Measurements from ENCODE around the gene MRPL21. TPM values are rescaled to one million over a fixed set of nuclear protein-coding genes. Genes with fewer than 3 reads are reported as not detected.

MRPL21 gene
- total RNA-seq, 1 donor from 2014 or later, result 31.5 TPM

- H3K9me3 Mint-ChIP-seq (ENCODE audit: low read depth), result no peaks in the 10 kb centered on the region
- H3K27me3 Mint-ChIP-seq (ENCODE audit: low read depth), result no peaks in the 10 kb centered on the region
- TF ChIP-seq, protein P1, sequence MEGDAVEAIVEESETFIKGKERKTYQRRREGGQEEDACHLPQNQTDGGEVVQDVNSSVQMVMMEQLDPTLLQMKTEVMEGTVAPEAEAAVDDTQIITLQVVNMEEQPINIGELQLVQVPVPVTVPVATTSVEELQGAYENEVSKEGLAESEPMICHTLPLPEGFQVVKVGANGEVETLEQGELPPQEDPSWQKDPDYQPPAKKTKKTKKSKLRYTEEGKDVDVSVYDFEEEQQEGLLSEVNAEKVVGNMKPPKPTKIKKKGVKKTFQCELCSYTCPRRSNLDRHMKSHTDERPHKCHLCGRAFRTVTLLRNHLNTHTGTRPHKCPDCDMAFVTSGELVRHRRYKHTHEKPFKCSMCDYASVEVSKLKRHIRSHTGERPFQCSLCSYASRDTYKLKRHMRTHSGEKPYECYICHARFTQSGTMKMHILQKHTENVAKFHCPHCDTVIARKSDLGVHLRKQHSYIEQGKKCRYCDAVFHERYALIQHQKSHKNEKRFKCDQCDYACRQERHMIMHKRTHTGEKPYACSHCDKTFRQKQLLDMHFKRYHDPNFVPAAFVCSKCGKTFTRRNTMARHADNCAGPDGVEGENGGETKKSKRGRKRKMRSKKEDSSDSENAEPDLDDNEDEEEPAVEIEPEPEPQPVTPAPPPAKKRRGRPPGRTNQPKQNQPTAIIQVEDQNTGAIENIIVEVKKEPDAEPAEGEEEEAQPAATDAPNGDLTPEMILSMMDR (IDR thresholded peaks at IDR 0.05), result no peak
- H3K4me3 Mint-ChIP-seq (ENCODE audit: unreplicated experiment), result no peak overlapping the region
- DNase-seq (ENCODE audit: low spot score), result no peak
- no peak overlapping the region for H3K27ac Mint-ChIP-seq (ENCODE audit: unreplicated experiment)
- peaks cover 33% of the 10 kb centered on the region for H3K36me3 Mint-ChIP-seq (ENCODE audit: low read depth)
- peaks cover 10% of the 10 kb centered on the region for H3K4me1 Mint-ChIP-seq (ENCODE audit: low read depth)
These were observed 7.3 kb downstream of the MRPL21 start for GRCh38 chr11:68896171-68896959.

GRCh38 chr11:68893282-68893681 is 10.3 kb downstream of the MRPL21 start:
- no peaks in the 10 kb centered on the region for H3K9me3 Mint-ChIP-seq (ENCODE audit: low read depth)
- no peak overlapping the region for H3K4me3 Mint-ChIP-seq (ENCODE audit: unreplicated experiment)
- no peak overlapping the region for H3K27ac Mint-ChIP-seq (ENCODE audit: unreplicated experiment)
- TF ChIP-seq, protein P1 (IDR thresholded peaks at IDR 0.05), result no peak
- DNase-seq (ENCODE audit: low spot score), result no peak
- H3K27me3 Mint-ChIP-seq (ENCODE audit: low read depth), result no peaks in the 10 kb centered on the region
- H3K4me1 Mint-ChIP-seq (ENCODE audit: low read depth), result peaks cover 31% of the 10 kb centered on the region
- peaks cover 22% of the 10 kb centered on the region for H3K36me3 Mint-ChIP-seq (ENCODE audit: low read depth)

GRCh38 chr11:68892576-68892975 is 11.1 kb downstream of the MRPL21 start:
- peak overlapping the region; percentile 75 for H3K27ac Mint-ChIP-seq (ENCODE audit: unreplicated experiment)
- no peak for DNase-seq (ENCODE audit: low spot score)
- no peak overlapping the region for H3K4me3 Mint-ChIP-seq (ENCODE audit: unreplicated experiment)
- TF ChIP-seq, protein P1 (IDR thresholded peaks at IDR 0.05), result no peak
- H3K9me3 Mint-ChIP-seq (ENCODE audit: low read depth), result no peaks in the 10 kb centered on the region
- peaks cover 31% of the 10 kb centered on the region for H3K4me1 Mint-ChIP-seq (ENCODE audit: low read depth)
- no peaks in the 10 kb centered on the region for H3K27me3 Mint-ChIP-seq (ENCODE audit: low read depth)
- peaks cover 20% of the 10 kb centered on the region for H3K36me3 Mint-ChIP-seq (ENCODE audit: low read depth)

GRCh38 chr11:68891351-68891948 is 12.2 kb downstream of the MRPL21 start:
- Mint-ChIP-seq H3K4me3 (ENCODE audit: unreplicated experiment) (peak overlapping the region; percentile 57), H3K27ac (ENCODE audit: unreplicated experiment) (peak overlapping the region; percentile 98), H3K9me3 (ENCODE audit: low read depth) (no peaks in the 10 kb centered on the region), H3K4me1 (ENCODE audit: low read depth) (peaks cover 33% of the 10 kb centered on the region), H3K27me3 (ENCODE audit: low read depth) (no peaks in the 10 kb centered on the region), H3K36me3 (ENCODE audit: low read depth) (peaks cover 12% of the 10 kb centered on the region)
- peak; percentile 68 for DNase-seq (ENCODE audit: low spot score)
- TF ChIP-seq, protein P1 (IDR thresholded peaks at IDR 0.05), result no peak

GRCh38 chr11:68890490-68891231 is 13.0 kb downstream of the MRPL21 start:
- Mint-ChIP-seq H3K27ac (ENCODE audit: unreplicated experiment) (peak overlapping the region; percentile 98), H3K27me3 (ENCODE audit: low read depth) (no peaks in the 10 kb centered on the region), H3K4me1 (ENCODE audit: low read depth) (peaks cover 37% of the 10 kb centered on the region), H3K36me3 (ENCODE audit: low read depth) (peaks cover 8% of the 10 kb centered on the region), H3K4me3 (ENCODE audit: unreplicated experiment) (peak overlapping the region; percentile 57), H3K9me3 (ENCODE audit: low read depth) (no peaks in the 10 kb centered on the region)
- DNase-seq (ENCODE audit: low spot score), result peak; percentile 95
- TF ChIP-seq, protein P1 (IDR thresholded peaks at IDR 0.05), result peak; percentile 49

Data from chondrocyte (in vitro differentiated cells).